GM19238 (cell line): ENCODE measurements around the gene MUSK.
"Not testable (repeated sequence)": the region's sequence is repeated elsewhere in the genome, so short reads cannot be mapped to it uniquely, and the experiment has no call there.

ENCODE experiments used
- DNase-seq: peaks from one replicate; pipeline ENCODE4 v3.0.0; 2011; ENCODE audit warnings: low spot score; ENCODE audit not compliant: insufficient read length

MUSK gene

DNA sequence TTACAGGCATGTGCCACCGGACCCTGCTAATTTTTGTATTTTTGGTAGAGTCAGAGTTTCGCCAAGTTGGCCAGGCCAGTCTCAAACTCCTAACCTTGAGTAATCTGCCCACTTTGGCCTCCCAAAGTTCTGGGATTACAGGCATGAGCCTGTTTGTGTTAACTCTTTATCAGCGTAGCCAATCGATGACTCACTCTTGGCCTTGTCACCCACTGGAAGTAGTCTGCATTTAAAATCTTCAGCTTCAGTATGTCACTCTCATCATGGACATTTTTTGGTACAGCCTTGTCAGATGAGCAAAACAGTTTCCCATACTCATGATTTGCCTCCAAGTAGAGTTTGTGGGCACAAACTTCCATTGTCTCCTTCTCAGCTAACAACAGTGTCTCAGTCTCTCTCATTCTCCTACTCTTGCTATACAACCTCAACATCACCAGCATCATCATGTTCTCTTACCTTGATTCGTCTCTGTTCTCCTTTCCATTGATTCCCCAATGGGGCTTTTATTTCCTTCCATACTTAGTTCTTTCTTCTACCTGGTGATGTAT, 22.5 kb downstream of the MUSK start:
- no peak for DNase-seq

DNA sequence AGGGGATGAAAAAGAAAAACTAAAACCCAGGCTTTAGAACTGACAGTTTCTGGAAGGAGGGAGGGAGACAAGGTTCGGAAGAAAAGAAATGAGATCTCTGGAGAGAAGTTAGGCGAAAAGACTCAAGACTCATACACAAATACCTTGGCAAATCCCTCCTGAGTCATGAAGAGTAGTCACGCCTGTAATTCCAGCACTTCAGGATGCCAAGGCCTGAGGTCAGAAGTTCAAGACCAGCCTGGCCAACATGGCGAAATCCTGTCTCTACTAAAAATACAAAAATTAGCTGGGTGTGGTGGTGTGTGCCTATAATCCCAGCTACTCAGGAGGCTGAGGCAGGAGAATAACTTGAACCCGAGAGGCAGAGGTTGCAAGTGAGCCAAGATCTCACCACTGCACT, 27.3 kb downstream of the MUSK start:
- DNase-seq, result not testable (repeated sequence)

DNA sequence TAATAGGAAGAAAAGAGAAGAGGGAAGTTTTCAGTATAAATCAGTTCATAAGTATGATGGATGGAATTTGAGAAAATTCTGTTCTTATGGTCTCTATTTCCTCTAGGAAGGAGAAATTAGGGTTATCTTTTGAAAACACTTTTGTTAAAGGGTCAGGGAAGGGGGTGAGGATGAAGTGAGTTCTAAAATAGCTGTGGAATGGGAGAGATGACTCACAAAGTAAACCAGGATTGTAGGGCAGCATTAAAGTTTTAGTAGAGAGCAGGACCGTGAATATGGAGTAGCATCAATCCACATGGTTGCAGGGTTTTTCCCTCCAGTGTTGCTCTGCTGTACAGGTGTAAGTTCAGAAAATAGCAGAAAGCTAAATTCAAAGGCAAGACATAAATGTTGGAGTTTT, 32.4 kb downstream of the MUSK start:
- DNase-seq, result no peak

DNA sequence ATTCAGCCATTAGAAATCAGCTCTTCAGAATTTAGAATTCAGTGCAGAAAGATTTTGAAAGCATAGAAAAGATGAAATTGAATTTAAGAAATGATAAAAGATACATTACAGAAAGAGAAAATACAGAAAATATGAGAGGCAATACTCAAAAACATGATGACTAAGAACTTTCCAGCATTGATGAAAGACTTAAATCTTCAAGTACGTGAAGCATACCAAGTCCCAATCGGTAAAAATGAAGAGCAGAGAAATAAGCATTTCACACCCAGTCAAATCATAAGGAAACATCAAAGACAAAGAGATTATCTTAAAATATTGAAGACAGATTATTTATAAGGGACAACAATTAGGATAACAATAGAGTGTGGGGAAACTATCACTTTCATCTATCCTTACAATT, 35.1 kb downstream of the MUSK start:
- no peak for DNase-seq

DNA sequence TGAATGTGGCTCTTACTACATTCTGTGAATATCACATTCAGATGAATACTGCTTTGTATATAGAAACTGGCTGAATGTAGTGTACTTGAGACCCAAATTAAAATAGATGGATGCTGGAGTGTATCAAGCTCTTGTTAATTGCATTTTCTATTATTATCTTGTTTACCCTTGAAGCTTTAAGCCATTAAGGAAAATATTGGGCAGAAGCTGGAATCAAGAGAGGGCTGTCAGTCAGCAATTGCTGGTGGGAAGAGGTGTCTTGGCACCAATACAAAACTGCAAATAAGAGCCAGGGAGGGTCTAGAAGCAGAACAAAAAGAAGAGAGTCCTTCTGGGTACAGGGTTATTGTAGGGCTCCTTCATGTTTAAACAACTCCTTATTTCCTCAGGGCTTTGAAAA, 38.8 kb downstream of the MUSK start:
- no peak for DNase-seq

DNA sequence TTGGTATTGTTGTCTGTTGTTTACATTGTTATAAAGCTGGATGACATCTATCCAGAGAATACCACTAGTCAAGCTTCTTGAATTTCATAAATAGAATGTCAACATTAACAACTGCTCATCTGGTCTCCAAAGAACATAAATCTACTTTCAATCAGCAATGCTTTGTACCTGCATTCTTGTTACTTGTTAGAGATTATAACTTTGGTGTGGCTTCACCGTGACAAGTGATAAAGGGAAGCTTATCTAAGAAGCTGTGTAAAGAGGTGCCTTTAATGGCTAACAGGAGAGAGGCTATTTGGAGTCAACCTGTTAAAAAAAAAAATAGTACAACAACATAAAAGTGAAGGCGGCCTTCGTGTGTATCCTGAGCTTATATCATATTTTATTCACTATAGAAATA, 41.8 kb downstream of the MUSK start:
- no peak for DNase-seq

DNA sequence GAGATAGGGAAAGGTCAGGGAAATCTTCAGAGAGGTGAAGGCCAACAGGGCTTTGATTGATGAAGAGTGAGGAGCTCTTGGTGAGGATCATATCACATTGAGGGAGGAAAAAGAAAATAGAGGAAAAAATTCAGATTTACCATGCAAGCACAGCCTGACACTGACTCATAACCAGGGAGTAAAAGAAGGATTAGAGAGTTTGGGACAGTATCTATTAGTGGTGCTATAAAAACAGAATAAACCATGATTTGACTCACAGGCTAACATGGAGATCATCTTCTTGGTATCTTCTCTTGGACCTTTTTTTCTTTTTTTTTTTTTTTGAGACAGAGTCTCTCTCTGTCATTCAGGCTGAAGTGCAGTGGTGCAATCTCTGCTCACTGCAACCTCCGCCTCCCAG, 44.4 kb downstream of the MUSK start:
- DNase-seq, result no peak

DNA sequence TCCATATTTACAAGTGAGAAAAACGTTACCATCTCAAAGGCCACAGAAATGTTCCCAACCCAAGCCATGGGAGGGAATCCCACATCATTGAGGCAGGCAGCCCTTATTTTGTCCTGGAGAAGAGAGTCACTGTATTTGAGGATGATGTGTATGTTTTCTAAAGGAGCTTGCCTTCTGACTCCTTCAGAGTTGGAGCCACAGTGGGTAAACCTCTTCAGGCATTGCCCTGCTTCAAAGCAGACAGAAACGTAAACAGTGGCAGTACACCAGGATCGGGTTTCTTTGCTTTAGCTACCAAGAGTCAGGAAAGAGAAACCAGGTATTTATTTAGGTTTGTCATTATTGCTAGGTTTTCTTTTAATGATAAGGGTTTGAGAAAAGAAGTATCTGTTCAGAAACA, 45.7 kb downstream of the MUSK start:
- no peak for DNase-seq

DNA sequence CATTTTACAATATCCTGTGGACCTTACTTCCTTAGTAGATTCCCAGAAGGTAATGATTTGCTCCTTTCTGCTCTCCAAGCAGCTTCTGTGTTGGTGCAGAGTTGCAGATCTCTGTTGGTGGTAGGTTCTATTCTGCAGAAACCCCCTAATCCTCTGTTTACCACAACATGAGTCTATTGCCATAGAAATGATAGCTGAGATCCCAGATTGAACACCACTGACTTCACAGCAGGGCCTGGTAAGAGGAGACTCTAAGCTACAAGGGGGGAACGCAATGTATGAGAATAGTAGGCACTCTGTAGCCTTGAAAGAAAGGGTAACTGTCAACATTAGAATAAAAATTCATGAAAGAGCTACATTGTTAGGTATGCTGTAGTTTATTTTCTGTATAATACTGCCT, 59.5 kb downstream of the MUSK start:
- DNase-seq, result no peak

DNA sequence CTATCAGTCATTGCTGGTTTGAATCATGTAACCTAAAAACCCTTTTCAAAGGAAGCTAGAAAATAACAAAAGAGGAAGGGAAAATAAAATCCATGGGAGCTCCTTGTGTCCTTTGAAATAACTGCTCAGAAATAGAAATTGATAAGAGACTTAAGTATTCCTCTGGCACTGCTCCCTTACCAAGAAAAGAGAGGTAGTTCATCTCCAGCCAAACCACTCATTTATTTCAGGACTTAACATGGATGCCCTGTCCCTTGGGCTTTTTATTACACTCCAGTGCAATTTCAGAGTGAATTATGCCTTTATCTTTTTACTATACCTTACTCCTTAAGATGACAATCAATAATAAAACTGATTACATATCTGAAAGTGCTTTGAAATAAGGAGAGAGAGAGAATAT, 61.0 kb downstream of the MUSK start:
- no peak for DNase-seq

DNA sequence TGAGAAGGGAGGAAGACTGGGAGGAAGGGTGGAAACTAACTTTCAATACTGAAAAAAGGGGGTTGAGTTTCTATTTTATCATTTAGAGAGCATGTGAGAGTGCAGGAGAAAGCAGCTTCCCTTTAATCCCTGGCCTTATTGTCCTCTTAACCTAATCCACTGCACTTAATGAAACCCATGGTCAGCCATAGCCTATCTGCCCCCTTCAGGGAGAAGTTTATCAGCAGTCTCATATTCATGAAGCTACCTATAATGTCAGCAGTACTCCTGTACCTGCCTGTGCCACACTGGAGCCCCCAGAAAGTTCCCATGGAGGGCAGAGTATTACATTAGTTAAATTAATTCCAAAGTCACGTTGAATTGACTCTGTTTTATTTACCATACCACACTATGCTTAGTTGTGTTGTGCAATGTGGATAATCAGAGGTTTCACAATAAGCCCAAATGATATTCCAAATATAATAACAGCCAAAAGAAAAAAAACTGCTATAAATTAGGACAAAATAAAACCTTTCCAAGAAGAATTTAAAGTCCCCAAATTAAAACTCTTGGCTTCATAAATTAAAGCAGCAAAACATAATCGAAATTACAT, 62.9 kb downstream of the MUSK start:
- DNase-seq, result no peak

DNA sequence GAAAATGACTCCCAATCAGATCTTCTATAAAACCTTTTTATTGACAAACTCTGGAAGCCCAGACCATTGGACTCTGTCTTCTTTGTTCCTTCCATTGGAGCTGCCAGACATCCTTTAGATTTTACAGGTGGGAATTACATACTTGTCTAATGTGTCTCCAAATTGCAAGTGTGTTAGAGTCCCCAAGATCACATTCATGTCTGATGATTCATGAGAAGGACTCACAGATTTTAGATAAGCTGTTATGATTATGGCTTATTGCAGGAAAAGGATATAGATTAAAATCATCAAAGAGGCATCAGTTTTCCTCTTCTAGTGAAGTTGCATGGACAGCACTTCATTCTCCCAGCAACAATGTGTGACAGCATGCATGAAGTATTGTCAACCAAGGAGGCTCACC, 70.4 kb downstream of the MUSK start:
- DNase-seq, result no peak

DNA sequence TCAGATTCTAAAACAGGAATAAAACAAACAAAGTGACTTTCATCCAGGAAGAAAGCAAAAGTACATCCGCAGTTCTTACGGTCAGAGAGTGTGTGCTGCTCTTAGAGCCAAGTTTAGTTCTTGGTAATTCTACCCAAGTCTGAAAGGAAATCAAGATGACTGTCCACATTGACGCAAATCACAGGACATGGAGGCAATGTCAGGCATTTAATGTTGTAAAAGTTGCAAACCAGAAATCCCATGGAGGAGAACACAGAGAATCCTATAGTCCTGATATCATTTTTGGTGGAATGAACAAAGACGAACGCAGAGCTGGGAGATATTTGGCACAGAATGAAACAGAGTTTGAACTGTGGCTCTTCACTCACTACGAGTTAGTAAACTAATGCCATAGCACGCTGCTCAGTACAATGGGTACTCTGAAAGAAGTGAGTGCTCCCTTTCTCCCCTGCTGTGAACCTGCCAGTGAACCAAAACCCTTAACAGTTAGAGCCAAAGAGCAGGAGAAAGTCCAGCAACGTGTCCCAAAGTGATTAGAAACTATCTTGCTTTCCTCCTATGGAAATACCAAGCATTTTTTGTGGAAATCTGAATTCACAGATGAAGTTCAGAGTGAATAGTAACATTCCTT, 74.3 kb downstream of the MUSK start:
- DNase-seq, result no peak

DNA sequence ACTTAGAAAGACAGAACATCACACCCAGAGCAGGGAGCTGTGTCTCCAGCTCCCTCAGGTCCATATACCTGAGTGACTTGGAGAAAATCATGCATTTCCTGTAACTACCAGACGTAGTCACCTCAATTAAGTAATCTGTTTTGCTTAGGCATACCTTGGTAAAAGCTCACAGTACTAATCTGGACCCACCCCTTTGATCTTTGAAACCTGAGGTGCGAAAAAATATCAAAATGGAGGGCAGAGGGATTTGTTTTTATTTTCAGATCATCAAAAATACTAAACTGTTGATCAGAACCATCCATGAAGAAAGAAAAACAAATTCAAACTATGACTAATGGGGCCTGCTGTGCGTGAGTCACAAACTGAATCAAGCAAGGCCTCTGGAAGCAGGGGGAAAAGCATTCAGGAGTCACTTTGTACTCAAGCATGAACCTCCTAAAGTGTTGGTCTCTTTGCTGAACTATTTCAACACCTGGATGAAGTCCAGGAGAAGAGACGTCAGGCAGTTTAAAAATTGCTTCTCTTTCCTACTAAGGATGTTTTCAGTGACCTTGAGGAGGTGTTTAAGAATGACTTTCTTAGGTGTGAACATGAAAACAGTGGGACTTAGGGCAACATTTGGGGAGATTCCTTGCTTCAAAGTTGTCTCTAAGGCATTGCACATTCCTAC, 76.3 kb downstream of the MUSK start:
- no peak for DNase-seq

DNA sequence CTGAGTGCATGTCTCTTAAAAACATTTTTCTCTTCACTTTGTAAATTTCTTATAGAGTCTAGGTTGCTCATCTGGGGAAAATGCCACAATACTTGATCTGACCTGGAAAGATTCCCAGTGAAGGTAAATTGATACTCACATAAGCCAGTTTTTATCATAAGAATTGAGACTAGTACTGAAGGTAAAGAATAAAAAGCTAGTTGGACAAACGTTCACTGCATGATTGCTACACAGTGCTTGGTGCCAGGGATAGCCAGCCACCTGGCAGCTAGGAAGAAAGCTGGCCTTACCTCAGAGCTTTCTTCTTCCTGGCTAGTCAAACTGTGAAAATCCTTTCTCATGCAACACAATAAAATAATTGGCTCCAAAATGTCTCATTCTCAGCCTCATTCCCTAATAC, 77.1 kb downstream of the MUSK start:
- no peak for DNase-seq

DNA sequence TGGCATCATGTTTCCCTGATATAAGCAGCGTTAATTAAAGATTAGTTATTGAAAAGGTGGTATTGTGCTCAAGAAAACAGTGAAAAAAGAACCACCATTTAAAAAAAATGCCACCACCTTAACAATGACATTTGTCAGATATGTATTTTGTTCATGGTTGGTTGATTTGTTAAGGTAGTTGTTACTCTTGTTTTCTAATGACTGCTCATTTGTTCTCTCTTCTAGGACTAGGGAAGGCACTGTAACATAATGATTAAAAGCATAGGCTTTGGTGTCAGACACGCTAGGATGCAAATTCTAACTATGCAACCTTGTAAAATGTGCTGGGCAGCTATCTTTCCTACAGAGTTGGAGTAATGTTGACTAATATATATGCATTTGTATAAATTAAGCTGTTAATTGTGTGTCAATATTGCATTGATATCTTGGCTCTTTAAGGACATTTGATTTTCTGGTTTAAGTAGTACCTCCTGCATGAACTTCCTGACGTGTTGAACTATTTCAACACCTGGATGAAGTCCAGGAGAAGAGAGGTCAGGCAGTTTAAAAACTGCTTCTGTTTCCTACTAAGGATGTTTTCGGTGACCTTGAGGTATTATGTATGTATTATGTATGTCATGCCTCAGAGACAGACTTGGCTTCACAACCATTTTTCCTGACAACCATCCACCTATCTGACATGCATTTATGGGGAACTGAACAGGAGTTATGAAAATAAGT, 77.8 kb downstream of the MUSK start:
- no peak for DNase-seq

DNA sequence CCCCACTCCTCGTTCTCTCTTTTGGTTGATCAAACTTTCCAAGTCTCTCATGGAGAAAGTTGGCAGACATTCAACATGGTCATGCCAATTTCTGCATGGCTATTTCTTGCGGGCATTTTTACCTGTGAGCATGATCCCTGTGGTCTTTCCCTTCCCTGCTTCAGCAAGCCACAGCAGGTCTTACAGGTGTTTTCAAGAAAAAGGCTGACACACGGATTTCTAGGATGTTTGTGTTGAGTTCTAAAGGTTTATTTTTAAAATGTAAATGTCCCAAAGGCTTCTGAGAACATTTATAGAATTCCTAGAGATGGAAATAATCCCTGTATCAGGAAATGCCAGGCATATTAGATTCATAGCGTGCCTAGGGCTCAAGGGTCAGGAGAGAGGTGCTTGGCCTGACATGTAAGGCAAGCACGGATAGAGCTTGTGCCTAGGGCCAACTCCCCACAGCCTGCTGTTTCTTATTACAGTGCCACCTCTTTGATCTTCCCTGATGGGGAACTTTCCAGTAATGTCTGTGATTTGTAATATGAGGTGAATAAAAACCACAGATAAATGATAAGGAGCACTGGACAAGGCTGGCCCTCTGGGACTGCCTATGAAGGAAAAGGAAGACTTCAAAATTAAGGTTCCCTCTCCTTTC, 79.8 kb downstream of the MUSK start:
- DNase-seq, result no peak

DNA sequence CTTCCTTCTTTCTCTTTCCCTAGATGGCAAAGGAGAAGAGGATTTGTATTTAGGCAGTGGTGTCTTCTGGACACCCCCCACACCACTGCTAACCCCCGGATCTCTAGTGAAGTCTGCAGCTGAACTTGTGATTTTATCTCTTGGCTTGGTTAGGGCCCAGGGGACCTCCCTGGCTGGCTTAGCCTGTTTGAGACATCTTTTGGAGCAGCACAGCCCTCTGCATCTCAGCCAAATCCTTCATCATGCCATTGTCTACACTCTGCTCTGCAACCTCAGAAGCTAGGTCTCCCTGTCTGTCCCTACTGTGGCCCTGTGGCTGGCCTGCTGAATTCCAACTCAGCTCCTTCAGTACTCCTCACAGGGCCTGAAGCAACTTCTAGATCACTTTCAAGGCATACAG, 81.7 kb downstream of the MUSK start:
- no peak for DNase-seq

DNA sequence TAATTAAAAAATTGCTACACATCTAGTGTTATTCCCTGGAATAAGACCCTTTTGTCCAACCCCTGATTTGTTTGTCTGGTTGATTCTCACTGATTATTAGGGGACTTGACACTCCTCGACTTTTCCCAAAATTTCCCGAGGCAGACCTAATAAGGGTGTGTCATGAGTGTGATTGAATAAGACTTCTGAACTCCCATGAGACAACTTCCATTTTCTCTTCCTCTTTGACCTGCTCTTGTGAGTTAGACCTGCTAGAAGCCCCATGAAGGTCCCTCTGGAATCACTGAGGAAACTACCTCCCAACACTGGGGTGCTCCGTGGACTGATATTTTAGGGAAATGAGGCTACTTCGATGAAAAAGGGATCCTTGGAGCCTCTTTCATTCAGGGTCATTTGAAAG, 83.4 kb downstream of the MUSK start:
- DNase-seq, result no peak

DNA sequence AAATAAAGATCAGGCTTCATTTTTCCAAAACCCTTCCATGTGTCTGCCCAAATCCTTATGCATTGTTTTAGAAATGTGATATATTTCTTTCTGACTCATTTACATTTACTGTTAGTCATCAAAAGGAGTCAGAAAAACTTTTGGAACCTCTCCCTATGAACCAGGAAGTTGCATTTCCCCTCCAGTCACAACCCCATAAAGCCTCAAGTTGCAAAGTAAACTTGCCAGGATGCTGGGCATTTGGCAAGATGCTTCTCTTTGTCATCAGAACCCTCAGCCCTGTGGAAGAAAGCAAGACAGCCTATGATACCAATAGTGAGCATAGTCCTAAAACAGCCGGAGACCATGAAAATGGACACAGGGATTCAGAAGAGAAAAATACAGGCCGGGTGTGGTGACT, 84.2 kb downstream of the MUSK start:
- no peak for DNase-seq

DNA sequence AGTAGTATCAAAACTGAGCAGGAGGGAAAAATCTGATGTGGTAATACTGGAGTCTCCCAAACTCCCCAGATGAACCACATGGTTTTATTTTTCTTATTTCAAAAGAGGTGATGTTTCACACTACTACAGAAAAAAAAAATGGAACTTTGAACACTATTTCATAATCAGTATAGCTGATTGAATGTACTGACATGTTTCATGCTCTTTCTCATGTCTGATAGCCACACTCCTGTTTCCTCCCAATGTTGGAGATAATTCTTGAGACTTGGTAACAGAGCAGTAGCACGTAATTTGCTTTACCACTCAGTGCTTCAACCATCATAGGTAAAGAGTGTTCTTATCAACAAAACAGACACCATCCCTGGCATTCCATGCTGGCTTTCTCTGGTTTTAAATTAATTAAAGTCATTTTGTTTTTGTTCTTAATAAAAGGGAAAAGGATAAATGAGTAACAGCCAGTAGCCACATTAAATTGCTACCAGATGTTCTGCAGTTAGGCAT, 85.2 kb downstream of the MUSK start:
- DNase-seq, result no peak

DNA sequence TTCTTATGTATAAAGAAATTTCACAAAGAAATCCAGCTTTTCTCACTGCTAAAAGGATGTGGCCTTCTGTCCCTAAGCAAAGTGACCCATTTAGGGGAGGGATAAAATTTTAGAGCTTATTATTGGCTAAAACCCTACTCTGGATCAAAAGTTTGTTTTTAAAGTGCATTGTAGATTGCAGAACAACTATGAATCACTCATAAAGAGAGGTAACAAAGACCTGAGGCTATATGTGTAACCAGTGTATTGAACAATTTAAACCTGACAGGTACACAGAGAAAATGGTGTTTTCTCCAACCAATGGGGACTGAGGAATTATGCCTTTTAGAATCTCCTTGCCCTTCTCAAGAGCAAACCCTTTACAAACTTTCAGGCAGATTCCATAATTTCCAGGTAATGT, 86.6 kb downstream of the MUSK start:
- DNase-seq, result no peak
